DMS53 treated with DMSO at 0.1 percent for 48 hours (cell line): ENCODE data around the gene EXOSC10.
"Not testable (repeated sequence)": the region's sequence is repeated elsewhere in the genome, so short reads cannot be mapped to it uniquely, and the experiment has no call there.

ENCODE experiments used
- DNase-seq: peaks from one replicate; lab custom pipeline; 2025; ENCODE audit not compliant: unreplicated experiment; lab: John Stamatoyannopoulos, UW

Gene EXOSC10

GRCh38 chr1:11044849-11045427 lies 54.7 kb downstream of the EXOSC10 start:
- no peak for DNase-seq

- DNase-seq = no peak
Measured at GRCh38 chr1:11044086-11044848, 55.4 kb downstream of the EXOSC10 start.

DNA sequence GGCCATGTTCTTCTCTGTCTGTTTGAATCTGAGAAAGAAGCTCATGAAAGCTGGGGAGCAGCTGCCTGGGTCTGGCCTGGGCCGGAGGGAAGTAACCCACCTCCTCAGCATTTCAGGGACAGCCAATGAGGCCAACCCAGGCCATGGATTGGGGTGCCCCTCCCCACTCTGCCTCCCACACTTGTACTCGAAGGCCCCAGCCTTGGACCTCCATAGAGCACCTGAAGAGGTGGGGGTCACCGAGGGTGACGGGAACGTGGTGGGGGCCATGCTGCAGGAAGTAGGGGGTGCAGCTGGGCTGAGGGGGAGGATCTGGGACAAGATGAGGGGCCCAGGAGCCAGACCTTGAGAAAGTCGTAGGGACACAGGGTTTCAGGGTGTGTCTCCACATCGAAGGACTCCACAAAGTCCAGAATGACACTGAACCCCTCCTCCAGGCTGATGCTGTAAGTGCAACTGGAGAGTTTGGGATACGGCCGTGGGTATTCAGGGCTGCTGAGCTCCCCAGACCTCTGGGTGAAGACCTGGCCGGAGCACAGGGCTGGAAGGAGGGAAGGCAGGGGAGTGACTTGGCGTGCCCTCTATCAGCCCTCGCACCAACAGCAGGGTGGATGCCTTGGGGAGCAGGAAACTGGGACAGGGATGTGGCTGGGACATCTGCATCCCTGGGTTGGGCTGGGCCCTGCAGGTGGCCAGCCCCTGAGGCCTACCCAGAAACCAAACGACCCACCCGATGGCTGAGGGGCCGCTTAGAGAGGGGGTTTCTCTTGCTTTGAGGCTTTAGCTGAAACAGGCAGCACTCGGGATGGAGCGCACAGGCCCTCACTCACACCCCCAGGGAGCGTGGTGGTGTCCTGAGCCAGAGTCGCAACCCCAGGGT lies 56.4 kb downstream of the EXOSC10 start:
- no peak for DNase-seq

- DNase-seq = no peak
Measured at GRCh38 chr1:11042065-11042464, 57.6 kb downstream of the EXOSC10 start.

DNA sequence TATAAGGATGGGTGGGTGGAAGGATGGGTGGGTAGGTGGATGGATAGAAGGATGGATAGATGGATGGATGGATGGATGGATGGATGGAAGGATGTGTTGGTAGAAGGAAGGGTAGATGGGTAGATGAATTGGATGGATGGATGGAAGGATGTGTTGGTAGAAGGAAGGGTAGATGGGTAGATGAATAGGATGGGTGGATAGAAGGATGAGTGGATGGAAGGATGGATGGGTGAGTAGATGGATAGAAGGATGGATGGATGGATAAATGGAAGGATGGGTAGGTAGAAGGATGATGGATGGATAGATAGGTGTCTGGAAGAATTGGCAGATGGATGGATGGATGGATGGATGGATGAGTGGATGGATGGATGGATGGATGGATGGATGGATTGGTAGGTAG lies 58.6 kb downstream of the EXOSC10 start:
- DNase-seq = no peak

DNA sequence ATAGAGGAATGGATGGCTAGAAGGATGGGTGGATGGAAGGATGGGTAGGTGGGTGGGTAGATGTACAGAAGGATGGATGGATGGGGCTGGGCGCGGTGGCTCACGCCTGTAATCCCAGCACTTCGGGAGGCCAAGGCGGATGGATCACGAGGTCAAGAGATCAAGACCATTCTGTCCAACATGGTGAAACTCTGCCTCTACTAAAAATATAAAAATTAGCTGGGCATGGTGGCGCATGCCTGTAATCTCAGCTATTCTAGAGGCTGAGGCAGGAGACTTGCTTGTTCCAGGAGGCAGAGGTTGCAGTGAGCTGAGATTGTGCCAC lies 59.6 kb downstream of the EXOSC10 start:
- DNase-seq = not testable (repeated sequence)

DNA sequence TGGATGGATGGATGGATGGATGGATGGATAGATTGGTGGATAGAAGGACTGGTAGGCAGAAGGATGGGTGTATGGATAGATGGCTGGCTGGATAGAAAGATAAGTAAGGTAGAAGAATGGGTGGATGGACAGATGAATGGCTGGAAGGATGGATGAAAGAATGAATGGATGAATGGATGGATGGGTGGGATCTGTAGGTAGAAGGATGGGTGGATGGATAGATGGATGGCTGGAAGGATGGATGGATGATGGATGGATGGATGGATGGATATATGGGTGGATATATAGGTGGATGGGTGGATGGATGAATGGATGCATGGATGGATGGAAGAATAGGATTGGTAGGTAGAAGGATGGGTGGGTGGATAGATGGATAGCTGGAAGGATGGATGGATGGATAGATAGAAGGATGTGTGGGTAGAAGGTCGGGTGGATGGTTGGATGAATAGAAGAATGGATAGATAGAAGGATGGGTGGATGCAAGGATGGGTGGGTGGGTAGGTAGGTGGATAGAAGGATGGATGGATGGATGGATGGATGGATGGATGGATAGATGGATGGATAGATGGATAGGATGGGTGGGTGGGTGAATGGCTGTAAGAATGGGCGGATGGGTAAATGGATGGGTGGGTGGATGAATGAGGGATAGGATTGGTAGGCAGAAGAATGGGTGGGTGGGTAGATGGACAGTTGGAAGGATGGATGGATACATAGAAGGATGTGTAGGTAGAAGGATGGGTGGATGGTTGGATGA lies 60.1 kb downstream of the EXOSC10 start:
- DNase-seq = no peak

GRCh38 chr1:11037740-11038182 lies 61.9 kb downstream of the EXOSC10 start:
- DNase-seq = peak; percentile 79

GRCh38 chr1:11037019-11037739 lies 62.5 kb downstream of the EXOSC10 start:
- DNase-seq = not testable (repeated sequence)

- no peak for DNase-seq
Measured at GRCh38 chr1:11031624-11032262, 67.9 kb downstream of the EXOSC10 start.

GRCh38 chr1:11030865-11031264 lies 68.8 kb downstream of the EXOSC10 start:
- DNase-seq = no peak

DNA sequence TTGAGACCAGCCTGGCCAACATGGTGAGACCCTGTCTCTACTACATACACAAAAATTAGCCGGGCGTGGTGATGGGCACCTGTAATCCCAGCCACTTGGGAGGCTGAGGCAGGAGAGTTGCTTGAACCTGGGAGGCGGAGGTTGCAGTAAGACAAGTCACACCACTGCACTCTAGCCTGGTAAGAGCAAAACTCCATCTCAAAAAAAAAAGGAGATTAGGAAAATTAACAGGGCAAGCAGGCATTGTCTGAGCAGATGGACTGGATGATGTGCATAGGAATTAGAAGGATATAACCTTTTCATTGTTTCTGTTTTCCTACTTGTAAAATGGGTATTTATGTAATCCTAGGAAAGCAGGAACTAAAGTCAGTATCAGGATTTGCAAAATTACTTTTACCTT lies 71.7 kb downstream of the EXOSC10 start:
- no peak for DNase-seq

GRCh38 chr1:11027316-11027715 lies 72.4 kb downstream of the EXOSC10 start:
- DNase-seq = no peak

- DNase-seq = no peak
Measured at GRCh38 chr1:11026903-11027302, 72.8 kb downstream of the EXOSC10 start.

GRCh38 chr1:11026052-11026451 lies 73.6 kb downstream of the EXOSC10 start:
- no peak for DNase-seq

- DNase-seq = no peak
Measured at GRCh38 chr1:11025618-11026017, 74.1 kb downstream of the EXOSC10 start.

- no peak for DNase-seq
Measured at GRCh38 chr1:11024874-11025203, 74.8 kb downstream of the EXOSC10 start.

GRCh38 chr1:11024154-11024873 lies 75.4 kb downstream of the EXOSC10 start:
- no peak for DNase-seq

- DNase-seq = no peak
Measured at GRCh38 chr1:11023201-11023600, 76.5 kb downstream of the EXOSC10 start.

DNA sequence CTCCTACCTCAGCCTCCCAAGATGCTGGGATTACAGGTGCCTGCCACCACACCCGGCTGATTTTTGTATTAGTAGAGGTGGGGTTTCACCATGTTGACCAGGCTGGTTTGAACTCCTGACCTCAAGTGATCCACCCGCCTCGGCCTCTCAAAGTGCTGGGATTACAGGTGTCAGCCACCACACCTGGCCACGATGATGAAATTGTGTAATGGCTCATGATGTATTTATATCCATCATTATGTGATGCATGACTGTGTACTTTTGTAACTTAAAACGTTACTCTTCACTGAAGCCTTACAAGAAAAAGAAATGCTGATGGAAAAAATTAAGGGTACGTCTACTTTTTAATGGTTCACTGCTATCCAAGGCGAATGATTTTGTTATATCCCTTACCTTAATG lies 79.7 kb downstream of the EXOSC10 start:
- no peak for DNase-seq
